Central memory CD4-positive, alpha-beta T cell (primary cell): ENCODE measurements around the gene COL26A1.

ENCODE experiments used
- DNase-seq: peaks from one replicate; pipeline ENCODE4 v3.0.0; 2022

COL26A1 gene

DNA sequence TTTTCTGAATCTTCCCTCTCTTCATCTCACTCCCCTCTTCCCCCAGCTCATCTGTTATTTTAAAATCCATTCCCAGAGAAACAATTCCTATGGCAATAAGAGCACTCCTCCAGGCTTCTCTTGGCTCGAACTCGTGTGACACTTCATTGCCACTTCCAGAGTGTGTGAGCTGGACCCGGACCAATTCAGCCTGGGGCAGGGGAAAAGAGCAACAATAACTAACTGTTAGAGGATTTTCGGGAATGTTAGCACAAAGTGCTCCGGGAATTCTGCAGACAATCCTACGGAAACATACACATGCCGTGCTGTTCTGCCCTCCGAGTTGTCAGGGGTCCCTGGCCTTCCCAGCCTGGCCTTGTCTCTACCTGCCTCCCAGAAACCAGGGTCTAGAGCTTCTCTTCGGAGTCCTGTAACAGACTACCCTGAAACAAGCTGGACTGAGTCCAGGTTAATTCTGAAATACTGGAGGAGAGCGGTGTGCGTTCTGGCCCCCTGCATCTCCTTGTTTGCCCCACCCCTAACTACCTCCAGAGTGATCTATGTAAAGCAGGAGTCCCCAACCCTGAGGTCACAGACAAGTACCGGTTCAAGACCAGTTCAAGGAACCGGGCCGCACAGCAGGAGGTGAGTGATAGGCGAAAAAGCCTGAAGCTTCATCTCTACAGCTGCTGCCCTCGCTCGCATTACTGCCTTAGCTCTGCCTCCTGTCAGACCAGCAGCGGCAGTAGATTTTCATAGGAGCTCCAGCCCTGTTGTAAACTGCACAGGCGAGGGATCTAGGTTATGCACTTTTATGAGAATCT, 11.3 kb downstream of the COL26A1 start:
- no peak for DNase-seq

DNA sequence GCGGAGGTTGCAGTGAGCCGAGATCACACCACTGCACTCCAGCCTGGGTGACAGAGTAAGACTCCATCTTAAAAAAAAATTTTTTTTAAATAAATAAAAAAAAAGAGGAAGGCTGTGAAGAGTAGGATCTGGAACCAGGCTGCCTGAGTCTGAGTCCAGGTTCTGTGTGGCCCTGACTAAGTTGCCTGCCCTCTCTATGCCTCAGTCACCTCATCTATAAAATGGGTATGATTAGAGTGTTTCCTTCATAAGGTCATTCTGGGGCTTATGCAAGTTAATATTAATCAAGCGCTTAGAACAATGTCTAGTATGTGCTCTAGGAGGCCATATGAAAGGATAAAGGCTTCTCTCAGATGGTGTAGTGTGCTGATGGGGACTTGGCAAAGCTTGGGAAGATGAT, 12.3 kb downstream of the COL26A1 start:
- no peak for DNase-seq

DNA sequence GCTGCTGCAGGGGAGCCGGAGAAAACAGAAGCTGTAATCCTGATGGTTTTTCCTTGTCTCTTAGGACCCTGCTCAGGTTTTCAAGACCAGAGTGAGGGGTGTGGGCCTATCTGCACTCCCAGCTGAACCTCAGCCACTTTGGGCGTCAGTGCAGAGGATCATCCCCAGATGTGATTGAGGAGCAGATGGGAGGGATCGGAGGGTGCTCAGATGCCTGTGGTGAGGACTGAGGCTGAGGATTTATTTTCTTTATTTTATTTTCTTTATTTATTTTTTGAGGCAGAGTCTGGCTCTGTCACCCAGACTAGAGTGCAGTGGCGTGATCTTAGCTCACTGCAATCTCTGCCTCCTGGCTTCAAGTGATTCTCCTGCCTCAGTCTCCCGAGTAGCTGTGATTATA, 13.9 kb downstream of the COL26A1 start:
- no peak for DNase-seq

DNA sequence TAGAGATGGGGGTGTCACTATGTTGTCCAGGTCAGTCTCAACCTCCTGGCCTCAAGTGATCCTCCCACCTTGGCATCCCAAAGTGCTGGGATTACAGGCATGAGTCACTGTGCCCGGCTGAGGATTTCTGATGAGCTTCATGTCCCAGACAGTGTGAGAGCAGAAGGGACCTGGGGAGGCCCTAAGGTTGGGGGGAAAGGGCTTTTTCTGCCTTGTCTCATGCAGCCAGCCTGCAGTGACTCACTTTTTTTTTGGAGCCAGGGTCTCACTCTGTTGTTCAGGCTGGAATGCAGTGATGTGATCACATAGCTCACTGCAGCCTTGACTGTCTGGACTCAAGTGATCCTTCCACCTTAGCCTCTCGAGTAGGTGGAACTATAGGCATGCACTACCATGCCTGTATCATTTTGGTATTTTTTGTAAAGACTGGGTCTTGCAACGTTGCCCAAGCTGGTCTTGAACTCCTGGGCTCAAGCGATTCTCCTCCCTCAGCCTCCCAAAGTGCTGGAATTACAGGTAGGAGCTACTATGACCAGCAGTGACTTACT, 14.6 kb downstream of the COL26A1 start:
- no peak for DNase-seq

DNA sequence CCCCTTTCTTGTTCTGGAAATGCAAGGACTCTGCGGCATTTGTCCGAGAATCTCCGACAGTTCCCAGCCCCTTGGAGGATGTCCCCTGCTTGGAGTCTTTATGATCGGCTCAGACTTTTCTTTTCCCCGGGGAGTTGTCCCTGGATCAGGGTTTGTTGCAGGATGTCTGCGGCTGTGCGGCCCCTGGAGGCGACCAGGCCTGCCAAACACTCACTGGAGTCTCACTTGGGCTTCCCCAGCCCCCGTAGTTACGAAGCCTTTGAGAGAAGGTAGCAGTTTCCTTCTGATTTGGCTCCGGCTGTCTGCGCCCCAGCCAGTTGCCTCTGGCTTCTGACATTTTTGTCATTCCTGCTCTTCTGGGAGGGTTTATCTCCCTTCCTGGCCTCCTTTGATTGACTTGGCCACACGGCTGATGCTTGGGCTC, 16.1 kb downstream of the COL26A1 start:
- no peak for DNase-seq

DNA sequence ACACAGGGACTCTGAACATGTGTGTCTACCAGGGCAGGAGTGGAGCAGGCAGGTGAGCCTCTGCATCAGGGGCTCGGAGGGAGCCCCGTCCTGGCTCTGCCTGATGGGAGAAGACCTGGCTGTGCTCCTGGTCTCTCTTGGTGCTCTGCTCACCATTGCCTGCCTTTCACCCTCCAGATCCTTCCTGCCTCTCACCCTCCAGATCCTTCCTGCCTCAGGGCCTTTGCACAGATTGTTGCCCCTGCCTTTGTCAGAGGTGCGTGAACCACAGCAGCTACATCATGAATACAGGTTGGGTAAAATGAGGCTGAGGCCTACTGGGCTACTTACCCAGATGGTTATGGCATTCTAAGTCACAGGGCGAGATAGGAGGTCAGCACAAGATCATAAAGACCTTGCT, 16.6 kb downstream of the COL26A1 start:
- DNase-seq = no peak

DNA sequence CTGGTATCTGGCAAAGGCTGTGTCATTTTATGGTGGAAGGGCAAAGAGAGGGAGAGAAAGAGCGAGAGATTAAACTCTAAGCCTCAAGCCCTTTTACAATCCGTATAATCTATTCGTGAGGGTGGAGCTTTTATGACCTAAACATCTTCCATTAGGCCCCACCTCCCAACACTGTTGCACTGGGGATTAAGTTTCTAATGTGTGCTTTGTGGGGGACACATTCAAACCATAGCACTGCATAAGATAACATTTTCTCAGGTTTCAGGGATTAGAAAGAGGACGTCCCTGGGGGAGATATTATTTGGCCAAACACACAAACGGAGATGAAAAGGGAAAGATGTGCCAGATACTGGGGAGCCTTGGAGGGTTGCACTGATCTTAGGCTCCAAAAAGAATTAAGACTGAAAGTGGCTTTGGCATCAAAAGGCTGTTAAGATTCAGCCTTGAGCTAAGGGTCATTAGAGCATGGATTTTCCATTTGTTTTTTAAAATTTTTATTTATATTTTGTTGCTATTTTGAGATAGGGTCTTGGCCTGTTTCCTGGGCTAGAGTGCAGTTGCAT, 19.0 kb downstream of the COL26A1 start:
- DNase-seq = no peak

DNA sequence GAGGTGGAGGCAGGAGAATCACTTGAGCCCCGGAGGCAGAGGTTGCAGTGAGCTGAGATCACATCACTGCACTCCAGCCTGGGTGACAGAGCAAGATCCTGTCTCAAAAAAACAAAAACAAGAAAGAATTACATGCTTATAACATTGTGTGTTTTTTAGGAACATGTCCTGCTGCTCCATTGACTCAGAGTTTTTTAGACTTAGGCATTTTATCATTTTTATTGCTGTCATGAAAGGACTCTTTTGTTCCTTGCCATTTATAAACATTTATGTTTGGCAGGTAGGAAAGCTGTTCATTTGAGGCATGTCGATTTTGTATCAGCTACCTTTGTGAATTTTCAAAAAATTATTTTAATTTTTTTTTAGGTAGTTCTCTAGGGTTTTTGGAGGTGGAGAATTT, 20.3 kb downstream of the COL26A1 start:
- DNase-seq = no peak

DNA sequence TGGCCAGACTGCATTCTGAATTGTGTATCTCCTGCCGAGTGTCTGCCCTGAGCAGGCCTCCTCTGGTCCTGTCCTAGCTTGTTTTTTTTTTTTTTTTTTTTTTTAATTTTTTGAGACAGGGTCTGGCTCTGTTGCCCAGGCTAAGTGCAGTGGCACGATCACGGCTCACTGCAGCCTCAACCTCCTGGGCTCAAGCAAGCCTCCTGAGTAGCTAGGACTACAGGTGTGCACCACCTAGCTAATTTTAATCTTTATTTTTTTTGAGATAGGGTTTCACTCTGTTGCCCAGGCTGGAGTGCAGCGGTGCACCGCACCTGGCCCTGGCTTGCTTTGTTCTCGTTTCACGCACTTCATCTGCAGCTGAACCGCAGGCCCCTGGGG, 23.5 kb downstream of the COL26A1 start:
- no peak for DNase-seq

DNA sequence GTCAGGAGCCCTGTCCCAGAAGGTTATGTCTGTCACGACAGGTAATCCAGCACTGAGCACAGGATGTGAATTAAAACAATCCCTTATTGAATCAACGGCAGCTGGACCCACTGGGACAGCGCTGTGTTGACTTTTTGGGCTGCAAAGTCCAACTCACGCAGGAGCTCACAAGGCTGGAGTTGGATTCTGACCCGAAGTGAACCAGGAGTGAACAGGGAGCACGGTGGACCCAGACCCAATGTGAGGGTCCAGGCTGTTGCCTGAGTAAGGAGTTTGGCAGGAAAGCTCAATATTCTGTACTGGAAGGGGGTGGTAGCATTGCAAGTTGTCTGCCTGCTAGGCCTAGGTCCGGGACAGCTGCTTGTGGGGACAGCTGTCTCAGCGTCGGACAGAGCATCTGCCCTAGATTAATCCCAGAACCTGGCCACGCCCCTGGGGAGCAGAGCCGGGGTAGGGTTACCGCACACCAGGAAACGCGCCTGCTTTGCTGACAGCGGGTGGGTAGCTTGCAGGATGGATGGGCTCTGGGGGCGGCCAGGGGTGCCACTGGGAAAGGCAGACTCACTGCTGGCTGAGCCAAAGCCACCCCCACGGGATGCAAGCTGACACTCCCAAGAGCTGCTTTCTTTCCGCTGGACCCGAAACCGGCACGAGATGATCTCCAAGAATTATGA, 24.0 kb downstream of the COL26A1 start:
- no peak for DNase-seq

DNA sequence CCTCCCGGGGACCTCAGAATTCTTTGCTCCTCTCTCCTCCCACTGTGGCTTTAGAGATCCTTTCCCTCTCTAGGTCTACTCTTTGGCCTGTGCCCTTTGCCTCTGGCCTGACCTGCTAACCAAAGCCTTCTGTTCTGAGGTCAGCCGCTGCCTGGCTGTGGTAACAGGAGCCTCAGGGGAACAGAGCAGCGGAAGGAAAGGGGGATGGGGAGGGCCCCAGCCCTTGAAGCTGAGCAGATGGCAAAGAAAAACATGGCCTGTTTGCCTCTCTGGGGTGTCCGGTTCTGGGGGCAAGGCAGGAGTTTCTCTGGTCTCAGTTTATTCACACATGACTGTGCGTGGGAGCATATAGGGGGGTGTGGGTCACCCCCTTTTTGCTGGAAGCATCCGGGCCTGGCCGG, 28.2 kb downstream of the COL26A1 start:
- DNase-seq = no peak

DNA sequence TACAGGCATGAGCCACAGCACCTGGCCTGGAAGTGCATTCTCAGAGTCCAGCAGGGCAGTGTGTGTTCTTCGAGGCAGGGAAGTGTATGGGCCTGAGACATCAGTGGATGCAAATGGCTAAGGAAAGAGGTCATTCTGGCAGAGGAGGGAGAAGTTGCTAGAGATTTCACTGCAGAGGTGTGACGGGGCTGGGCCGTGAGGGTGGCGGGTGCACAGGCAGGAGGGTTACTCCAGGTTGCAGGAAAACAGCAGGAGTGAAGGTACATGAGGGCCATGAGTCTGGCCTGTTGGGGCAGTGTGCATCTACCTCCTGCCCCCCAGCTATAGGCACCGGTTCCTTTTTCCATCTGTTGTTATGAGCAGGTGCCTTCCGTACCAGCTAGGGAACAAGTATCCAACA, 29.3 kb downstream of the COL26A1 start:
- no peak for DNase-seq

DNA sequence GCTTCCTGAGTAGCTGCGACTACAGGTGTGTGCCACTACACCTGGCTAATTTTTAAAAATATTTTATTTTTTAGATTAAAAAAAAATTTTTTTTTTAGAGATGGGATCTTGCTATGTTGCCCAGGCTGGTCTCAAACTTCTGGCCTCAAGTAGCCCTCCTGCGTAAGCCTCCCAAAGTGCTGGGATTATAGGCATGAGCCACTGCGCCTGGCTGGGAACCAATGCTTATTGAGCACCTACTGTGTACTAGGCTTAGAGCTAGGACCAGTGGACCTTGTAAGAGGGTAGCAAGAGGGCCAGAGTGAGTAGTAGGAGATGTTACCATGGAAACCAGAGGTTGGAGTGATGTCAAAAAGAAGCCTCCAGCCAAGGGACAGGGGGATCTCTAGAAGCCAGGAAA, 31.2 kb downstream of the COL26A1 start:
- no peak for DNase-seq

DNA sequence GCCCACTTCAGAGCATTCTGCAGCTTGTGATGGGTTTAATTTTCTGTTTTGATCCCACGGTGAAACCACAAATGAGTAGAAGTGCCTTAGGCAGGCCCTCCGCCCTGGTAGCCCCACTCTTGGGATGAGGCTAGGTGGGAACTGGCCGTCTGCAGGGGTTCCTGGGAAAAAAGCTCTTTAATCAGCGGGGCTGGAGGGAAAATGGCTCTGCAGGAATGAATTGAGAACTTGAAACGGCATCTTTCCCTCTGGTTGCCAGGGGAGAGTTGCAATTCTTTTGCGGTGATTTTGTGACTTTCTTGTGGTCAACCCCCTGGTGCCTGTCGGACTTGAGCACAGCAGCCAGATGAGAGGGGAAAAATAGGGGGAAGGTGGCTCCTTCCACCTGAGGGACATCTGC, 32.7 kb downstream of the COL26A1 start:
- no peak for DNase-seq

DNA sequence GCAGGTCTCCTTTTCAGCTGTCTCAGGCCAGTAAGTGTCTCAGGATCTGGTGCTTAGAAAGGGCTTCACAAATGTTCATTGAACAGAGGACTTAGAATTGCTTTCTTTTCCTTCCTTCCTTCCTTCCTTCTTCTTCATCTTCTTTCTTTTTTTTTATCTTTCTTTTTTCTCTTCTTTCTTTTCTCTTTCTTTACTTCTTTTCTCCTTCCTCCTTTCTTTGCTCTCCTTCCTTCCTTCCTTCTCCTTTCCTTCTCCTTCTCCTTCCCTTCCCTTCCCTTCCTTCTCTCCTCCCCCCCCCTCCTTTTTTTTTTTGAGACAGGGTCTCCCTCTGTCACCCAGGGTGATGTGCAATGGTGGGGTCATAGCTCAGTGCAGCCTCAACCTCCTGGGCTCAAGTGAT, 34.6 kb downstream of the COL26A1 start:
- DNase-seq = no peak

DNA sequence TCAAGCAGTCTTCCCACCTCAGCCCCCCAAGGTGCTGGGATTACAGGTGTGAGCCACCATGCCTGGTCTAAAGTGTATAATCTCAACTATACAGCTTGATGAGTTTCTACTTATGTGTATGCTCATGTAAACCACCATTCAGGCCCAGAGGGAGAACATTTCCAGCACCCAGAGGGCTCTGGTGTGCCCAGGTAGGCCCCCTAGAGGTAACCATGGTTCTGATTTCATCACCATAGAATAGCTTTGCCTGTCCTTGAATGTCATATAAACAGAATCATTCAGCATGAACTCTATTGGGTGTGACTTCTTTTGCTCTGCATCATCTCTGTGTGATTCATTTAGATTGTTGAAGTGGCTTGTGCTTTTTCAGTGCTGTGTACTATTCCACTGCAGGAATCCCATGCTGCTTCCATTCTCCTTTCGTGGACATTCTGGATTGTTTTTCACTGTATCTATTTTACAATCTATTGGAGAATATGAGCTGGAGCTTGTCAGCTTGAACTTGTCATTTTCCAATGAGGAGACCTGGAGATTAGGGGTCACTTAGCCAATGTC, 35.2 kb downstream of the COL26A1 start:
- no peak for DNase-seq

DNA sequence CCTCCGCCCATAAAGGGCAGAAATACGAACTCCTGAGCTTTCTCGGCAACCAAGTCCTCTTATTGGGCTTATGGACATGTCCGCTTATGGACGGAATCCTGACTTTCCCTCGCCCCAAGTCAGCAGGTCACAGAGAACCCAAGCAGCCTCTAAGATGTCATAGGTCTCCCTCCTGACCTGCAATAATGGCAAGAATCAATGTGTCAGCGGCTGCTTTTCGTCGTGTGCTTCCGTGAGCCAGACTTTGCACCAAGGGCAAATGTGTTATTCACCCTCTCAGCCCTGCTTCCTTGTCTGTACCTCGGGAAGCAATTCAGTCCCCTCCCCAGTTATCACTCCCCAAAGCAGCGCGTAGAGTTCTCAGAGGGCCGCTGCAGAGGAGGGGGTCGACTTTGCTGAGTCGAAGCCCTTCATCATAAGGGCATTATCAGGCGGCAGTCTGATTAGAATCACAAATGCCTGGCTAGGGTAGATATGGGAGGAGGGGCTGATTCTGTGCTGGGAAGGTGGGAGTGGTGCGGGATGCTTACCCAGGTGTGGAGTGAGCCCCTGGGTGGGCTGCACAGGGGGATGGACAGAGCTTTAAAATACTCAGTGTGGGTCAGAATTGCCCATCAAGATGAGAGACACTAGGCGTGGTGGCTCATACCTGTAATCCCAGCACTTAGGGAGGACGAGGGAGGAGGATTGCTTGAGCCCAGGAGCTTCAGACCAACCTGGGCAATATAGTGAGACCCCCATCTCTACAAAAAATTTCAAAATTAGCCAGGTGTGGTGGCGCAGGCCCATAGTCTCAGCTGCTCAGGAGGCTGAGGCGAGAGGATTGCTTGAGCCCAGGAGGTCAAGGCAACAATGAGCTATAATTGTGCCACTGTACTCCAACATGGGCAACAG, 36.0 kb downstream of the COL26A1 start:
- DNase-seq = no peak

DNA sequence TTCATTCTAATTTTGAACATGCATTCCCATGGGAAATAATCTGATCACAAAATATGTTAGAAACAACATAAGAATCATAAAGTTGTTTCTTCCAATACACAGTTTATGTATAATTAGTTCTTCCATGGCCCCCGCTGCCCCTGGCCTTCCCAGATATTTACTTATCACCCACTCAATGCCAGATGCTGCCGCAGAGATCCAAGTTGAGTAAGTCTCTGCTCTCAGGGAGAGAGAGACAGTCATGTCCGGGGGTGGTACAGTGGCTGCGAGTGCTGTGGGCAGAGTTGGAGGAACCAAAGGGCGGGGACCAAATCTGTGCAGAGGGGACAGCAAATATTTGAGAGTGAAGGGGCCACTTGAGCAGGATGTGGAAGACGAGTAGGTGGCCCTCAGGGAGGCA, 37.1 kb downstream of the COL26A1 start:
- no peak for DNase-seq

DNA sequence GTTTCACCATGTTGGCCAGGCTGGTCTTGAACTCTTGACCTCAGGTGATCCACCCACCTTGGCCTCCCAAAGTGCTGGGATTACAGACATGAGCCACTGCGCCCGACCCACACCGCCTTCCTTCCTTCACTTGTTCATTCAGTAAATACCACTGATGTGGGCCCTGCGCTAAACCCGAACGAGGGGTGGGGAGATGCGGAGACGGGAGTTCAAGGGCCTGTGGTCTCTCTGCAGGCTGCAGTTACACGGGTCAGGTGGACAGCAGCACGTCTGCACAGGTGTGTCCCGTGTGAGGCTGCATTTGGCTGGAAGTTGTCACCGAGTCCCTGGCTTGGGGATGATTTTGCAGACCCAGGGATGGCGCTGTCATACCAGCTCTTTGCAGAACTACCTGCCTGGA, 38.1 kb downstream of the COL26A1 start:
- DNase-seq = no peak

DNA sequence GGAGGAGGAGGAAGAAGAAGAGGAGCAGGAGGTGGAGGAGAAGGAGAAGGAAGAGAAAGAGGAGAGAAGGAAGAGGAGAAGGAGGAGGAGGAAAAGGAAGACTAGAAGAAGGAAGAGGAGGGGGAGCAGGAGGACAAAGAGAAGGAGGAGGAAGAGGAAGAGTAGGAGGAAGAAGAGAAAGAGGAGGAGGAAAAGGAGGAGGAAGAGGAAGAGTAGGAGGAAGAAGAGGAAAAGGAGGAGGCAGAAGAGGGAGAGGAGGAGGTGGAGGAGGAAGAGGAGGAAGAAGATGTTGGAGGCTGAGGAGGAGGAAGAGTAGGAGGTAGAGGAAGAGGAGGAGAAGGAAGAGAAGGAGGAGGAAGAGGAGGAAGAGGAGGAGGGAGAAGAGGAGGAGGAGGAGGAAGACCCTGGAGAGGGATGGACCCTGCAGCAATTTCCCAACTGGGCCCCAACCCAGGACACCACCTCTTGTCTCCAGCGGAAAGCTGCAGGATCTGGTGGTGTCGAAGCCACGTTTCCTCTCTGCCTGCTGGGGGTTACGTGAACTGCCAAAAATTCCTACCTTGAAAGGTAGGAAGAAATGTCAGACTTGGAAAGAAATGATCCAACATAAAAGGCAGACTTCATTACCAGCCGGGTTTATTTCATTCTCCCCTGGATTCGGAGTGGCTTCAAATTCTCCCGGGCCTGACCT, 38.9 kb downstream of the COL26A1 start:
- no peak for DNase-seq

DNA sequence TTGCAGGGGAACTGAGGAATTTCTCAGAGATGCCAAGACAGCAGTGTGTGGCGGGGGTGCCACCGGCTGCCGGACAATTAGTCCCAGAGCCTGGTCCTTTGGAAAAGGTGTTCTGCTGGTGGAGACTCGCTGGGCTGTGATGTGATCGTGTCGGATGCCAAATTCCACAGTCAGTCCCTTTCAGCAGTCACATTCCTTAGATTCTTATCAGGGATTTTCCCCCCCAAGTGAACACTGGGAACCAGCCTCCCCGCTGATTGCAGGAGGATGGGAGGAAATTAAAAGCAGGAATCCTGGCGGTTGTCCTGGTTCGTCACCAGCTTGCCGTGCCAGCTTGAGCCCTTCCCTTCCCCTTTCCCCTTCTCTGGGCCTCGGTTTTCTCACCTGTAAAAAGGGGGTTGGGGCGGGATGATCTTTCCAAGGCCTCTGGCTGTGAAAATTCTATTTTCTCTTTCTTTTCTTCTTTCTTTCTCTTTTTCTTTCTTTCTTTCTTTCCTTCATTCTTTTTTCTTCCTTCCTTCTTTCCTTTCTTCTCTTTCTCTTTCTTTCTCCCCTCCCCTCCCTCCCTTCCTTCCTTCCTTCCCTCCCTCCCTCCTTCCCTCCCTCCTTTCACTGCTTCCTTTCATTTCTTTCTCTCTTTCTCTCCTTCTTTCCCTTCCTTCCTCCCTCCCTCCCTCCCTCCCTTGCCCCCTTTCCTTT, 39.6 kb downstream of the COL26A1 start:
- no peak for DNase-seq
